Fibroblast of the aortic adventitia (primary cell): Measurements from ENCODE around the gene SHTN1. TPM values are rescaled to one million over a fixed set of nuclear protein-coding genes. Genes with fewer than 3 reads are reported as not detected.

Source experiments
- DNase-seq: peaks from one replicate; pipeline ENCODE4 v3.0.0-alpha.2; 2010; ENCODE audit warnings: low read depth
- H3K4me3 ChIP-seq: 2 replicates; pipeline ENCODE4 v1.5.1; 2011; ENCODE audit warnings: low read depth, mild to moderate bottlenecking, control low read depth, low read length, moderate library complexity
- CTCF ChIP-seq: IDR thresholded peaks from 2 replicates; pipeline ENCODE4 v1.5.1; 2011; ENCODE audit warnings: mild to moderate bottlenecking, low read length, control low read depth, inconsistent platforms; ENCODE audit not compliant: insufficient read depth
- total RNA-seq: library from RNA; depleted of rRNA; stranded (reverse); fragments of >200 nt; gene quantifications from 2 replicates; pipeline ENCODE4 v1.2.3, GENCODE V29; 2012; ENCODE audit warnings: low replicate concordance

SHTN1 gene
- total RNA-seq, 1 donor, result 4.2 TPM

DNA sequence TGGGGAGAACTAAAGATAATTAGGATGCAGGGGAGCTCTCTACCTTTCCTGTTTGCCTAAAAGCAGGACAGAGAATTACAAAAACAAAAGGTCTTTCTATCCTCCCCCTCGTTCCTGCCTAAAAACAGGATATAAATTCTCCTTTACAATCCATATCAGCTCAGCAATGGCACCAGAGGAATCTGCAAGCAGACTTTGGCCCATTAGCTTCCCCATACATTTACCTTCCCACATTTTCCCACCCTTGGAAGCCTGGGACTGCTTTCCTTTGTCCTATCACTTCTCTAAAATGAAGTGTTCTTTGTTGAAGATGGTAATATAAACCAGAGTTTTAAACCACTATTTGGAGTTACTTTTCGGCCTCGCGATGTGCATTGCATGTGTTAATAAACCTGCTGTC is 15.5 kb downstream of the SHTN1 start:
- TF ChIP-seq CTCF, result no peak
- no peak overlapping the region for H3K4me3 ChIP-seq
- no peak for DNase-seq

GRCh38 chr10:116988311-116988710 is 16.7 kb downstream of the SHTN1 start:
- DNase-seq, result no peak
- H3K4me3 ChIP-seq, result no peak overlapping the region
- TF ChIP-seq CTCF, result no peak

GRCh38 chr10:116985611-116986010 is 19.4 kb downstream of the SHTN1 start:
- TF ChIP-seq CTCF, result no peak
- no peak for DNase-seq
- H3K4me3 ChIP-seq, result no peak overlapping the region

GRCh38 chr10:116984202-116984990 is 20.6 kb downstream of the SHTN1 start:
- H3K4me3 ChIP-seq, result no peak overlapping the region
- DNase-seq, result no peak
- no peak for TF ChIP-seq CTCF

GRCh38 chr10:116980041-116980440 is 24.9 kb downstream of the SHTN1 start:
- no peak for TF ChIP-seq CTCF
- no peak for DNase-seq
- H3K4me3 ChIP-seq, result no peak overlapping the region

GRCh38 chr10:116978901-116979300 is 26.1 kb downstream of the SHTN1 start:
- DNase-seq, result no peak
- no peak overlapping the region for H3K4me3 ChIP-seq
- no peak for TF ChIP-seq CTCF
